Central memory CD4-positive, alpha-beta T cell (primary cell): ENCODE measurements around the gene CEMP1.
A peak's percentile ranks its signal among the peaks of the same experiment; 100 is the strongest.
"Not testable (repeated sequence)": the region's sequence is repeated elsewhere in the genome, so short reads cannot be mapped to it uniquely, and the experiment has no call there.

Experiments used
- DNase-seq: peaks from one replicate; pipeline ENCODE4 v3.0.0; 2022

Gene CEMP1

DNA sequence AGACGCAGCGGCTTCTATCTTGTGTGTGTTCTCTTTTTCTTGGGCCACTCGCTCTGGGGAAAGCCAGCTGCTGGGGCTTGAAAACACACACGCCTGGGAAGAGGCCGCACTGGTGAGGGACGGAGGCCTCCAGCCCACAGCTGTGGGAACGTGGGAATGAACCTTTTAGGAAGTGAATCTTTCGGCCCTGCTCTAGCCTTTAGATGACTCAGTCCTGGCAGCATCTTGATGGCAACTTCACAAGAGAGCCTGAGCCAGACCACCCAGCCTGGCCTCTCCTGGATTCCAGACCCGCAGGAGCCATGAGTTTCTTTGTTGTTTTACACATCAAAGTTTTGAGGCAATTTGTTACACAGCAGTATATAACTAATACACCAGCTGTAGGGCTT lies 4.4 kb upstream of the CEMP1 start:
- DNase-seq: no peak

DNA sequence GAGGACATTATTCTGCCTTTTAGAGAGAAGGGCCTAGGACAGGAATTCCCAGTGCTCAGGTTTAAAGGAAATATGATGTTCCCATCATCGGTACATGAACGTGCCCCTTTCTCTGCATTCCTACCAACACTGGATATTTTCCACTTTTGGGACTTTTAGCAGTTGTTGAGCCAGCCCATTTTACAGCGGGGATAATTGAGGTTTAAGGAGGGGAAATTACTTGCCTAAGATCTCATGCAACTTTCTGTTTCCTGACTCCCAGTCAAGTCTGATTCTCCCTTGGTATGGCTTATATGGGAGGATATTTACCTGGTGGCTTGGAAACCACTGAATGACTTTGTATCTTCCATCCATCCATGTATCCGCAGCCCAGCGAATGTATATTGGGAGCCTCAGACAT lies 3.1 kb upstream of the CEMP1 start:
- DNase-seq: not testable (repeated sequence)

DNA sequence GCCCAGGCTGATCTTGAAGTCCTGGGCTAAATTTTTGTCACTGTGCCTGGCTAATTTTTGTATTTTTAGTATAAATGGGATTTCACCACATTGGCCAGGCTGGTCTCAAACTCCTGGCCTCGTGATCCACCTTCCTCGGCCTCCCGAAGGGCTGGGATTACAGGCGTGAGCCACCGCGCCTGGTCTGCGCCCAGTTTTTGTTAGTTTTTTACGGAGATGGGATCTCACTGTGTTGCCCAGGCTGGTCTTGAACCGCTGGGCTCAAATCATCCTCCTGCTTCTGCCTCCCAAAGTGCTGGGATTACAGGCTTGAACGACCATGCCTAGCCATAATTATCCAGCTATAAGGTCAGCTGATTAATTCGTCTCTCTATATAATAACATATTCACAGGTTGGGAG lies 2.7 kb upstream of the CEMP1 start:
- DNase-seq: no peak

DNA sequence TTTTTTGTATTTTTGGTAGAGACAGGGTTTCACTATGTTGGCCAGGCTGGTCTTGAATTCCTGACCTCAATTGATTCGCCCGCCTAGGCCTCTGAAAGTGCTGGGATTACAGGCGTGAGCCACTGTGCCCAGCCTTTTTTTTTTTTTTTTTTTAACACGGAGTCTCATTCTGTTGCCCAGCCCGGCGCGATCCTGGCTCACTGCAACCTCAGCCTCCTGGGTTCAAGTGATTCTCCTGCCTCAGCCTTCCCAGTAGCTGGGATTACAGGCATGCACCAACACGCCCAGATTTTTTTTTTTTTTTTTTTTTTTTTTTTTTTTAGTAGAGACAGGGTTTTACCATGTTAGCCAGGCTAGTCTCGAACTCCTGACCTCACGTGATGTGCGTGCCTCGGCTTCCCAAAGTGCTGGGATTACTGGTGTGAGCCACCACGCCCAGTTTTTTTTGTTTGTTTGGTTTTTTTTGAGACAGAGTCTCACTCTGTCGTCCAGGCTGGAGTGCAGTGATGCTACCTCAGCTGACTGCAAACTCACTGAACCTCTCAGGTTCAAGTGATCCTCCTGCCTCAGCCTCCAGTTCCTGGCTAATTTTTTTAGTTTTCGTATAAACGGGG lies 2.0 kb upstream of the CEMP1 start:
- not testable (repeated sequence) for DNase-seq

DNA sequence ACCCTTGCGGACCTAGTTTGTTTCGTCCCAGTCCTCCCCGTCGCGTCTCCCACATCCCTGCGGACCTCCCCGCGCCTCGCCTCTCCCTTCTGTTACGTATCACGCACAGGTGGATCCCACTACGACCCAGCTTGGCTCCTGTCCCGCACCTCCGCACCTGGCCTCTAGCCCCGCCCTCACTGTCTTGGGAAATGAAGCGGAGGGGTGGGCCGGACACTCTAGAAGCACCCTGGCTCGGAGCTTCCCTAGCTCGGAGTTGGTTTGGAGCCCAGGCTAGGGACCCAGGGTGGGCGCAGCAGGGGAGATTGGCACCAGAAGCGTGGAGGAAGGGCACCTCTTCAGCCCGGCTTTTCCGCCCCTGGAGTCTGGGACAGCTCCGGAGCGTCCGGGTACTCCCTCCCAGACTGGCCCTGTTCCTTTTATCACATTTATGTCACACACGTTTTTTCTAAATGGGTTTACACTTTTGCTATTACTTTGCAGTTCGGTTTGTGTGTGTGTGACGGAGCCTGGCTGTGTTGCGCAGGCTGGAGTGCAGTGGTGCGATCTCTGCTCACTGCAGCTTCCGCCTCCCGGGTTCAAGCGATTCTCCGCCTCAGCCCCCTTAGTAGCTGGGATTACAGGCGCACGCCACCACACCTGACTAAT lies 1.4 kb upstream of the CEMP1 start:
- peak; percentile 74 for DNase-seq

DNA sequence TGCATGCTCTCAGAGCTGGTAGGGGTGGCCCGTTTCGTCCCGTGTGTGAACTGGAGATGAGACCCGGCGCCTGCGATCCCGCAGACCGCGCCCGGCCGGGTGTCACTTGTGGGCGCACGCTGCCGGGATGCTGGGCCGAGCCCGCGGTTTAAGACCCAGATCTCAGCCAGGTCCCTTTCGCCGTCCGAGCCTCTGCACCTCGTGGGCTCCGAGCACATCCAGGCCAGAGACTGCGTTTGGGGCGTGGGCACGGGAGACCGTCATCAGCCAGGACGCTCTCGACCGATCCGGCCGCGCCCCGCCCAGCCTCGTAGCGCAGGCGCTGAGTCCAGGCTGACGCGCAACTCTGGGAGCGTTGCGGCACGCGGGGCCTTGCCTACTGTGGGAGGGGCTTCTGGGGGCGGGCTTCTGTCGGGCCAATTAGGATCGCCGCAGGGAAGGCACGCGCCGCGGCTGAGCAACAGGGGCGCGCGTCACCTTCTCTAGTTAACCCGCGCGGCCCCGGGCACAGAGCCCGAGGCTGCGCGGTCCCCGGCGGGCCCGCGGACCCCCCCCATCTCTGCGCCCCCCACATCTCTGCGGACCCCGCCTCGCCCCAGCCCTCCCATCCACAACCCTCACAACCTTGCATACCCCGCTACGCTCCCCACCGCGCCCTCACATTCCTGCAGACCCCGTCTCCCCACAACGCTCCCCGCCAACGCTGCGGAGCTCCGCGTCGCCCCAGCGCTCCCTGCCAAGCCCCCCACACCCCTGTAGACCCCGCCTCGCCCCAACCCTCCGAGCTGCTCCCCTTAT lies 687 bp upstream of the CEMP1 start:
- DNase-seq: peak; percentile 96

- DNase-seq: no peak
Observed at GRCh38 chr16:2530629-2531318, 434 bp downstream of the CEMP1 start.

DNA sequence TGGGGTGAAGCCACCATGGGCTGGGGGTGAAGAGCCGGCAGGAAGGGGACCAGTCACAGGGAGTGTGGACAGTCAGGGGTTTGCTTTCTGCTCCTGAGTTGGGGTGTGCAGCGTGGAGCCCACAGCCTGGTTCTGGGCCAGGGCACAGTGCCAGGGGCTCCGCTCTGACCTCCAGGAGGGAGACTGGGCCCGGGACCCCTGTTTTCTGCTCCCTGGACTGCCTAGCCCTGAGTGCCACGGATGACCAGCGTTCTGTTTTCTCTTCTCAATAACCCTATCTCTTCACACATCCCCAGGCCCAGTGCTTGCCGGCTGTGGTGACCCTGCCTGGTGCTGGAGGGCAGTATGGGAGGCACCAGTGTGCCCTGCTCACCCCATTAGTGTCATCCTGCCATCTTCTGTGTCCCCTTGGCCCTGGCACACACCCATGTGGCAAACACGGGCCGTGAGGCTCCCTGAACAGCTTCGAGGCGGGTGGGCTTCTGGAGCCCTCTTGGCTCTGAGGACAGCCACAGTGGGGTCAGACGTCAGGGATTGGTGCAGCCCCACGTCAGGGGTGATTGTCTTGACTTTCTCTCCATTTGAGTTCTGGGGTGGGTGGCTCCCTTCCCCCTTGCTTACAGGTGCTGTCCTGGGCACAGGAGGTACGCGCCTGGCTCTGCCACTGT lies 1.1 kb downstream of the CEMP1 start:
- DNase-seq: no peak

- no peak for DNase-seq
Observed at GRCh38 chr16:2529061-2529931, 1.9 kb downstream of the CEMP1 start.

GRCh38 chr16:2528161-2529060 lies 2.8 kb downstream of the CEMP1 start:
- no peak for DNase-seq

DNA sequence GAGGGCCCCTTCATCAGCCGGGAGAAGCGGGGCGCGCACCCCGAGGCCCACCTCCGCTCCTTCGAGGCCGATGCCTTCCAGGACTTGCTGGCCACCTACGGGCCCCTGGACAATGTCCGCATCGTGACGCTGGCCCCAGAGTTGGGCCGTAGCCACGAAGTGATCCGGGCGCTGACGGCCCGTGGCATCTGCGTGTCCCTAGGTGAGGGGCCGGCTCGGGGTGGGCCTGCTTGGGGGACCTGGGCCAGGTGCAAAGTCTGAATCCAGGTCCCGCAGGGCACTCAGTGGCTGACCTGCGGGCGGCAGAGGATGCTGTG lies 3.5 kb downstream of the CEMP1 start:
- no peak for DNase-seq

- DNase-seq: no peak
Observed at GRCh38 chr16:2527071-2527783, 4.0 kb downstream of the CEMP1 start.

GRCh38 chr16:2526135-2526534 lies 5.1 kb downstream of the CEMP1 start:
- DNase-seq: no peak

DNA sequence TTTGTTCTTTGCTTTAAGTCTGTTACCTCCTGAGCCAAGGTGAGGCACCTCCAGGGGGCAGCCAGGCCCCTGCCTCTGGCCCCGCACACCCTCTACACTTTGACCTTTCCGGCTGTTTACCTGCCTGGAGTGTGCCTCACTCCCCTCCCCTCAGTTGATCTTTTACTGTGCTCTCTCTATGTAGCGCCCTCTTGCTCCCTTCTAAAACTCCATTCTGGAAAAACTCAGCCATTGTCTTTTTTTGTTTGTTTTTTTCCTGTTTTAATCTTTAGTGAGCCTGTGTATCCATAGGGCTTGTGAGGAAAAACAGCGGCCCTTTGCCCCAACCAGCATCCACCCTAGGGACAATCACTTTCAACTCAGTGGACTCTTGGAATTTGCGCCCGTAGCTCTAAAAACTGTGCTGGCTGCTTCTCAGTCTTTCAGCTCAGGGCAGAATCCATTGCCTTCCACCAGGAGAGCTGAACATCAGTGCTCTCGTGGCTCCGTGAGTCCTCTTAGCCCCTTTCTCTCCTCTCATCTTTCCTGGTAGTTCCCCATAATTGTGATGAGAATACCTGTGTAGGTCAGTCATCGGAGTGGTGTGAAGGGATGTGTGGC lies 6.8 kb downstream of the CEMP1 start:
- DNase-seq: no peak

DNA sequence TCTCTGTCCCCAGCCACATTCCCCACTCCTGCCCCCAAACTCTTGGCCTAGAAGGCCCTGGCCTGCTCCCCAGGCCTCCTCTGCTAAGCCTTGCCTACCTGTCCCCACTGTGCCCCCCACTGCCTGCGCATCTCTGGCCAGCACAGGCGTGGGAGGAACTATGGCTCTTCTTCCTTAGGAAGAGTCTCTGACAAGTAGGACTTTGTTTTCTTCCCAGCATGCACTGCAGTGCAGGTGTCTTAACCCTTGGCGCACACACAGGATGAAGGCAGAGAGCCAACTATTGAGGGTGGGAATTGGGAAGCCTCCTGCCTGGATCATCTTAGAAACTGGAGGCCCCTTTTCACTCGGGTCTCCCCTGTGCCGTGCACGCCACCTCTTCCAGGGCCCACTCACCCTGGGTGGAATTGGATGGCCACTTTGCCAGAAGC lies 7.4 kb downstream of the CEMP1 start:
- DNase-seq: no peak

DNA sequence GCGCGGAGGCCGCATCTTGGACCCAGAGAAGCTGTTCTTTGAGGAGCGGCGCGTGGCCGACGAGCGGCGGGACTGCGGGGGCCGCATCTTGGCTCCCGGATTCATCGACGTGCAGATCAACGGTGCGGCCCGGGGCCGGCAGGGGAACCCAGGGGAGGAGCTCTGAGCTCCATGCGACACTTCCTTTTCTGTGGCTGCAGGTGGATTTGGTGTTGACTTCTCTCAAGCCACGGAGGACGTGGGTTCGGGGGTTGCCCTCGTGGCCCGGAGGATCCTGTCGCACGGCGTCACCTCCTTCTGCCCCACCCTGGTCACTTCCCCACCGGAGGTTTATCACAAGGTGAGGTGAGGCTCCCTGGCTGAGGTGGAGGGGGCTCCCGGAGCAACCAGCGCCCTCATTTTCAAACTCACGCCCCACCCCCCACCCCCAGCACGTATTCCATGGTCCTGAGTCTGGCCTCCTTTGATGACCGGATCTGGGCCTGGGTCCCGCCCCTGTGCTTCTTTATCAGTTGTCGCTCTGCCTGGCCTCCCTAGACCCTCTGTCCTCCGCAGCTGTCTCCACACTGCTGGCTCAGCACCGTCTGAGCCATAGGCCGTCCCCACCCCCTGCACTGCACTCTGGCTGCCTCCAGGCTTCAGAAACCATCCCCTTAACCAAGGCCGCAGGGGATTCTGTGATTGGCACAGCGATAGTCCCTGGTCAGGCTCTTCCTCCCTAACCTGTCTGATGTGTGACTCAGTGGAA lies 10.2 kb downstream of the CEMP1 start:
- DNase-seq: peak; percentile 88

- peak; percentile 83 for DNase-seq
Observed at GRCh38 chr16:2520097-2520783, 11.0 kb downstream of the CEMP1 start, which contains the start of gene AMDHD2. AMDHD2 (plus strand) TSS chr16:2520371; CDS start chr16:2520459, 88 bp downstream.

- no peak for DNase-seq
Observed at GRCh38 chr16:2519711-2520080, 11.5 kb downstream of the CEMP1 start.
